ENCODE results near the gene ASPSCR1. TPM values are rescaled to one million over a fixed set of nuclear protein-coding genes. Genes with fewer than 3 reads are reported as not detected.
"Not testable (repeated sequence)": the region's sequence is repeated elsewhere in the genome, so short reads cannot be mapped to it uniquely, and the experiment has no call there.

ASPSCR1 gene
- total RNA-seq, 1 donor from 2014 or later, result 31.5 TPM

DNA sequence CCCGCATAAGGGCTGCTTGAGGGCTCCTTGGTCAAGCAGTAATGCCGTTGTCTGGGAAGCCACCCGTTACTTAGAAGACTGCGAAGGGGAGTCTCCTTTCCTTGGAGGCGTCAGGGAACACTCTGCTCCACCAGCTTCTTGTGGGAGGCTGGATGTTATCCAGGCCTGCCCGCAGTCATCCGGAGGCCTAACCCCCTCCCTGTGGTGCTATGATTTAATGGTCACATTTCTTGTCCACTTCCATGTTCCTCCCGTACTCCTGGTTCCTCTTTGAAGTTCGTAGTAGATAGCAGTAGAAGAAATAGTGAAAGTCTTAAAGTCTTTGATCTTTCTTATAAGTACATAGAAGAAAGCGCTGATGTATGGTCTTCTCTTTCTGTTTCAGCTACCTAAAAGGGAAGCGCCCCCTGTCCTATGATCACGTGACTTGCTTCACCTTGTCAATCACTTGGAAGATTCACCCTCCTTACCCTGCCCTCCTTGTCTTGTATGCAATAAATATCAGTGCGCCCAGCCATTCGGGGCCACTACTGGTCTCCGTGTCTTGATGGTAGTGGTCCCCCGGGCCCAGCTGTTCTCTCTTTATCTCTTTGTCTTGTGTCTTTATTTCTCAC, 61.5 kb downstream of the ASPSCR1 start:
- DNase-seq (ENCODE audit: low spot score), result not testable (repeated sequence)

- DNase-seq (ENCODE audit: low spot score), result no peak
These were observed 62.4 kb downstream of the ASPSCR1 start for GRCh38 chr17:82039695-82040299.

DNA sequence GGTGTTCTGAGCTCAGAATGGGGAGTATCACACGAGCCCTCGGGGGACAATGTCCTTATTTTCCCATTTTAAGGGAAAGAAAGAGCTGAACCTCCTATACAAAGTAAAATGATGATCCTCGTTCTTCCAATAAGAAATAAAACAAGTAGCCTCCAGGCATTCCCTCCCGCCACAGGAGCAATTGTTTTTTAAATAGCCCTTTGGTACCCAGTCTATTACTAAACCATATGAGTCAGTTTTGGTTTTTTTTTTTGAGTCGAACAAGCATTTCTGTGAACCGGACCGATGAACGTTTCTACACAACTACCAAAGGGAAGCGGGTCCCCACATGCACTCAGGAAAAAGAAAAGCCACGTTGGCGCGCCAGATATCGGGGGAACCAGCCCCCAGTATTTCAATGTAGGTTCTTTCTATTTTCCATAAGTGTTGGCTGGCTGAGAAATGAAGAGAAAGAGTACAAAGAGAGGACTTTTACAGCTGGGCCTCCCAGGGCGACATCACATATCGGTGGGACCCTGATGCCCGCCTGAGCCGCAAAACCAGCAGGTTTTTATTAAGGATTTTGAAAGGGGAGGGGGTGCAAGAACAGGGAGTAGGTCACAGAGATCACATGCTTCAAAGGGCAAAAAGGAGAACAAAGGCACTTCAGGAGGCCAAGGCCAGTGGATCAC, 63.9 kb downstream of the ASPSCR1 start:
- no peak for DNase-seq (ENCODE audit: low spot score)

DNA sequence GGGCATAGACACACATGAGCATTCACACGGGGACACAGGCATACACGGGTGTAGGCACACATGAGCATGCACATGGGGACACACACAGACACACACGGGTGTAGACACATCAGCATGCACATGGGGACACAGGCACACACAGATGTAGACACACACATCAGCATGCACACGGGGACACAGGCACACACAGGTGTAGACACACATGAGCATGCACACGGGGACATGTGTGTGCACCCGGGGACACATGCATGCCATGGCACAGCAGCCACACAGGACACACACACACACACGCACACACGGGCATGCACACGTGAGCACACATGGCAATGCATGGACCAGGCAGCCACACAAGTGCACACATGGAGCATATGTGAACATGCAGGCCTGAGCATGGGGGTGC, 65.2 kb downstream of the ASPSCR1 start:
- DNase-seq (ENCODE audit: low spot score), result no peak

DNA sequence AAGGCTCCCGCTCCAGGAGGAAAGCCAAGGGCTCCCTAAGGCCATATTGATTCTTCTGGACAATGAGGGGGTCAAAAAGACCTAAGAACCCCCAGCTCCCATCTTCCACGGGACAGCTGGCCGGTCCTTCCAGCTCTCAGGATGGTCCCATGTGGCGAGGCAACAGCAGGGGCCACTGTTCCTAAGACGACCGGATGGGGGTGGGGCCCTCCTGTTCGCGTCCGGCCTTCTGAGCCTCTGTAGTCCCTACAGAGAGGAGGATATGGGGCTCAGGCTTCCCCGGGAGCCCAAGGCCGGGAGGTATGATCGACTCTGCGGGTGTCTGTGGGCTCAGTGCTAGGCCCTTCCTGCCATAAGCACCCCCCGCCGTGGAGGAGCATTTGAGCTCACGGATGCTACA, 66.1 kb downstream of the ASPSCR1 start:
- no peak for DNase-seq (ENCODE audit: low spot score)

- no peak for DNase-seq (ENCODE audit: low spot score)
These were observed 68.6 kb downstream of the ASPSCR1 start for GRCh38 chr17:82045936-82046484.

DNA sequence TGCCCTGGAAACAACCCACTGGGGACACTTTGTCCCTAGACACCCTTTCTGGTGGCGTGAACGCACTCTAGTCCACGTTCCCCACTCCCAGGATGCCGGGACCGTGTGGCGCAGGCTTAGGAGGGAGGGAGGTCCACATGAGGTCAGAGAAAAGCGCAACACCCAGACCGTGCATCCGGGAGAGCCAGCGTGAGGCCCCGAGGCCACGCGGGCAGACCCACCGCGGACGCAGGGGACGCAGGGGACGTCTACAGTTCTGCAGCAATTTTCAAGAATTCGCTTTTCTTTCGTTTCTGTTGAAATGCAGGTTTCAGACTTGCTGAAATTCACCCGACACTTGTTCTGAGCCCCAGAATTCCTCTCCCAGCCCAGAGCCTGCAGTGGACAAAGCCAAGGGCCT, 69.5 kb downstream of the ASPSCR1 start:
- no peak for DNase-seq (ENCODE audit: low spot score)

DNA sequence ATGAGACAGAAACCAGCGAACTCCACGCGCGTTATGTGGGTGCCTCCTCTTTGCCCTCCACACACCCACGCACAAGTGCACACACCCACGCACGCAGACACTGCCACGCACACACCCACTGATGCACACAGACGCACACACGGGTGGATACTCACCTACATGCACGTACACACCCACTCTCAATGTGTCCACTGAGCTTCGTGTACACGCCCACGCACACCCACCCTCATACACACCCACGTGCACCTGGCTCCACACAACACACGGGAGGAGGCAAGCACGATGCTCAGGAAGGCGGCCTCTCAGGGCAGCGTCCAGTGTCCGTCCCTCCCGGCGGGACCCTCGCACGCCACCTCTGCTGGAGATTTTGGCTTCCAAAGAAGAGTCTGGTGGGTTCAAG, 70.0 kb downstream of the ASPSCR1 start:
- no peak for DNase-seq (ENCODE audit: low spot score)

DNA sequence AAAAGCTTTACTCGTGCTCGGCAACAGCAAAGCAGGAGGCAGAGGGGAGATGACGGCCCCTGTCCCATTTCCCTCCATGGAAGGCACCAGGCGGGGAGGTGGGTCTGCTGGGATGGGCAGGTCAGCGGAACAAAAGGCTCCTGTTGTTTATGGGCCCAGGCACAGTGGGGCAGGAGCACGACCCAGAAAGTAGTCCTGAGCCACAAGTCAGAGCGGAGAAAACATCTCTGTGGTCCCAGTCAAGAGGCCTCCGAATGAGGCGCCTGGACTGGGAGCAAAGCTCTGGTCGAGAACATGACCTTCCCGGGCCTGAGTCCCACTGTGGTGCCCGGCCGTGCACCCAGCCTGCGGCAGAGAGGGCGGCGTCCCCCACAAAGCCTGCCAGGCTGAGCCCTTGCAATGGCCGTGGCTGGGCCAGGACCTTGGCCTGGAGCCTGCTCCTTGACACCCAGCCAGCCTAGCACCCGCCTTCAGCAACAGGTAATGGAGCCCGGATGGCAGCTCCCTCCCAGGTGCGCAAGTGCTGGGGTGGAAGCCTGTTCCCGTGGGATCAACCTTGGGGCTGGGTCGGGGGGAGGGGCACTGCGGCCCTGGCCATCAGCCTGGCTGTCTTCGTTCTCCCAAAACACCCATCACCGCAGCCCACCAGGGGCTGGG, 70.6 kb downstream of the ASPSCR1 start:
- no peak for DNase-seq (ENCODE audit: low spot score)

GRCh38 chr17:82048571-82048971, 71.1 kb downstream of the ASPSCR1 start:
- no peak for DNase-seq (ENCODE audit: low spot score)

DNA sequence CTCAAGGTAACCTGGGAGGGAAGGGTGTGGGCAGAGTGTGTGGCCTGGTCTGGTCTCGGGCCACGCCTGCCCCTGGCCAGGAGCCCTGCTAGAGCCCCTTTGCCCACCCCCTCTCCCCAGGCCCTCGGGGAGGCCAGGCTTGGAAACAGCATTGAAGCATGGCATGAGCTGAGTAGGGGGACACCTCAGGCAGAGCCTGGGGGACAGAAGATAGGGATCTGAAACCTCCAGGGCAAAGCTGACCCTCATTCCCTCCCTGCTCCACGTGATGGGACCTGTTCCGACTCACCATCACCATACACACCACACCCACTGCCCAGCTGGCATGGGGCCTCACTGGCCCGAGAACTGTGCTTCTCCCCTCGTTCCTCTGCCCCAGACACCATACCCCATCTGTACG, 71.7 kb downstream of the ASPSCR1 start:
- DNase-seq (ENCODE audit: low spot score), result no peak

GRCh38 chr17:82049521-82049971, 72.1 kb downstream of the ASPSCR1 start:
- no peak for DNase-seq (ENCODE audit: low spot score)

- no peak for DNase-seq (ENCODE audit: low spot score)
These were observed 72.8 kb downstream of the ASPSCR1 start for GRCh38 chr17:82050152-82050760.

- no peak for DNase-seq (ENCODE audit: low spot score)
These were observed 73.6 kb downstream of the ASPSCR1 start for GRCh38 chr17:82050761-82051641.

GRCh38 chr17:82051776-82052637, 74.6 kb downstream of the ASPSCR1 start, which contains the start of the genes GPS1 and RFNG:
TSS of gene GPS1 (plus strand) at chr17:82051898. CDS start at chr17:82051932, 34 bp downstream.
TSS of gene RFNG (minus strand) at chr17:82051811. CDS start at chr17:82051766, 45 bp downstream.
- no peak for DNase-seq (ENCODE audit: low spot score)

DNA sequence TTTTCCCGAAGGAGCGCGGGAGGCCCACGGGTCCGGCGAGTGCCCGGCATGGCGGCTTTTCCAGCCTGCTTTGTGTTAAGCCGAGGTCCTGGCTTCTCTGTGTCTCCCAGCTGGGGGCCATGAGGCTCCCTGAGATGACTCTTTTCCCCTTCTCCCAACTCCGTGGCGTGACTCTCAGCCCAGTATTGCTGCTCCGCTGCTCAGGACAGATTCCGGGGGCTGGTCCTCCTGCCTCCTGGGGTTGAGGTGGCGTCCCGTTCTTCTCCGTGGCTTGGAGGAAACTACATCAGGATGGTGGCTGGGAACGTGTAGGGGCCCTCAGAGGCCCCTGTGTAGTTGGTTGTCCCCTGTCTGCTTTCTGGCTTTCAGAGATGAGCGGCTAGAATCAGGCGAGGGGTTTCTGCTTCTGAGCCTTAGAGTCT, 75.2 kb downstream of the ASPSCR1 start:
- no peak for DNase-seq (ENCODE audit: low spot score)

DNA sequence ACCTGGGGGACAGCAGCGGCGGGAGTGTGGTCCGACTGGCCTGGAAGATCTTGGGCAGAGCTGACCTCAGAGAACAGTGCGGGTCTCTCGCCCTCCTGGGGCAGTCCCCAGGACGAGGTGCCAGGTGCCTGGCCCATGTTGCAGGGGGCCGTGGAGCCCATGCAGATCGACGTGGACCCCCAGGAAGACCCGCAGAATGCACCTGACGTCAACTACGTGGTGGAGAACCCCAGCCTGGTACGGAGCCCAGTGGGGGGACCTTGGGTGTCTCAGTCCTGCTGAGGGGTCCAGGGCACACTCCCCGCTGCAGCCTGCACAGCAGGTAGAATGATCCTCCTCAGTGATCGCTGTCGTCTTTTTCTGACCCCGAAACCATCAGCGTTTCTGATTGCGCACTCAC, 75.7 kb downstream of the ASPSCR1 start:
- DNase-seq (ENCODE audit: low spot score), result no peak

DNA sequence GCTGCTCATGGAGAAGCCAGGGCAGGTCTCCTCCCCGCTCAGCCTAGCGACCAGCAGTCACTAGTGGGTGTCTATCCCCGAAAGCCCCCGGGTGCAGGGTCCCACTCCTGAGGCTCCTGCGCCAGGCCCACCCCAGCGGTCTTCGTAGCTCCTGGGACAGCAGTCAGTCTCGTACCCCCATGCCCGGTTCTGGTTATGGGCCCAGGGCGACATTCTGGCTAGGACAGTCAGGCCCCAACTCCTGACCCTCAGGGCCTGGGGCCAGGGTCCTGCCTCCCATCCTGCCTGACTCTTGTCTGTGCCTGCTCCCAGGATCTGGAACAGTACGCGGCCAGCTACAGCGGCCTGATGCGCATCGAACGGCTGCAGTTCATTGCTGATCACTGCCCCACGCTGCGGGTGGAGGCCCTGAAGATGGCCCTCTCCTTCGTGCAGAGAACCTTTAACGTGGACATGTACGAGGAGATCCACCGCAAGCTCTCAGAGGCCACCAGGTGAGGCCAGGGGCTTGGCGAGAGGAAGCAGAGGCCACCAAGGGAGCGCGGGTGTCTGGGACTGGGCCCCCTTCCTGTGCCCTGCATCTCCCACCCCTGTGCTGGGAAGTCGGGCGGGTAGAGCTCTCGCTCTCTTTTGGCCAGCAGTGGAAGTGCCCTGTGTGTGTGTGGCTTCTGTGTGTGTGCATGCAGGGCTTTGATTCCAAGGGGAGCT, 76.3 kb downstream of the ASPSCR1 start:
- no peak for DNase-seq (ENCODE audit: low spot score)

Data from mesenteric fat pad (tissue), 1 donor.